SK-N-SH (cell line): ENCODE results near the gene TARS1. TPM values are rescaled to one million over a fixed set of nuclear protein-coding genes. Genes with fewer than 3 reads are reported as not detected.

Experiments
- CTCF ChIA-PET: fragments of 300-600, 350-600 bp; formaldehyde crosslinking; extraction: SDS; loops from one replicate; lab custom pipeline; 2021; lab: Yijun Ruan, JAX
- POLR2A ChIA-PET: fragments of 350-600 bp; sonication (Branson Sonifier 250); formaldehyde crosslinking; extraction: SDS; loops from one replicate; lab custom pipeline; 2020; ENCODE audit warnings: antibody characterized with exemption, inconsistent platforms; lab: Yijun Ruan, JAX
- DNase-seq: peaks from one replicate; pipeline ENCODE4 v3.0.0; 2012
- H2AFZ ChIP-seq: fragments of 200-600 bp; sonication (generic); 2 replicates; pipeline ENCODE4 v1.8.1; 2016; ENCODE audit warnings: antibody characterized with exemption, mild to moderate bottlenecking, low read depth
- H3F3A ChIP-seq: fragments of 200-600 bp; sonication (generic); replicated peaks from 2 replicates; pipeline ENCODE3; 2016; ENCODE audit warnings: antibody characterized with exemption, mild to moderate bottlenecking; ENCODE audit not compliant: insufficient read depth
- H3K27ac ChIP-seq, 2 experiments: fragments of 200-500 bp in 1 of 2; fragments of 200-600 bp in 1 of 2; sonication (Bioruptor generic) in 1 of 2; sonication (generic), shearing (Covaris generic) in 1 of 2; 2 replicates each; pipeline versions ENCODE4 v1.5.1 to v1.6.1; 2014 to 2016; ENCODE audit warnings: low read depth in 2 of 2, inconsistent platforms in 1 of 2, low read length in 1 of 2, mild to moderate bottlenecking in 1 of 2, mixed read lengths in 1 of 2
- H3K27me3 ChIP-seq: fragments of 200-600 bp; sonication (generic), shearing (Covaris generic); 2 replicates; pipeline ENCODE4 v1.6.1; 2016; ENCODE audit warnings: mixed run types; ENCODE audit not compliant: insufficient read depth
- H3K36me3 ChIP-seq, 2 experiments: fragments of 200-500 bp in 1 of 2; fragments of 200-600 bp in 1 of 2; sonication (Bioruptor generic) in 1 of 2; sonication (generic) in 1 of 2; replicated peaks in 1 of 2; 2 replicates each; pipeline versions ENCODE3 to v1.5.1; 2014 to 2016; ENCODE audit warnings: low read length in 1 of 2, mild to moderate bottlenecking in 1 of 2; ENCODE audit not compliant: insufficient read depth in 2 of 2, control insufficient read depth in 1 of 2
- H3K4me1 ChIP-seq, 2 experiments: fragments of 200-500 bp in 1 of 2; fragments of 200-600 bp in 1 of 2; sonication (Bioruptor generic) in 1 of 2; sonication (generic), shearing (Covaris generic) in 1 of 2; 2 replicates each; pipeline versions ENCODE4 v1.5.1 to v1.6.1; 2014 to 2016; ENCODE audit warnings: low read depth in 1 of 2, low read length in 1 of 2, mixed run types in 1 of 2; ENCODE audit not compliant: insufficient read depth in 2 of 2, control insufficient read depth in 1 of 2
- H3K4me2 ChIP-seq: fragments of 200-600 bp; sonication (generic), shearing (Covaris generic); 2 replicates; pipeline ENCODE4 v1.6.1; 2017; ENCODE audit warnings: mixed run types
- H3K4me3 ChIP-seq, 2 experiments: fragments of 200-500 bp in 1 of 2; fragments of 200-600 bp in 1 of 2; sonication (Bioruptor generic) in 1 of 2; sonication (generic), shearing (Covaris generic) in 1 of 2; 2 replicates each; pipeline versions ENCODE4 v1.5.1 to v1.8.1; 2014 to 2016; ENCODE audit warnings: low read depth in 2 of 2, inconsistent platforms in 1 of 2, low read length in 1 of 2, mild to moderate bottlenecking in 1 of 2, mixed read lengths in 1 of 2, moderate library complexity in 1 of 2
- H3K79me2 ChIP-seq: fragments of 200-600 bp; sonication (generic); 2 replicates; pipeline ENCODE4 v1.8.1; 2017; ENCODE audit warnings: mild to moderate bottlenecking; ENCODE audit not compliant: insufficient read depth
- H3K9ac ChIP-seq: fragments of 200-600 bp; sonication (generic); 2 replicates; pipeline ENCODE4 v1.6.1; 2017; ENCODE audit warnings: mixed run types
- H3K9me2 ChIP-seq: fragments of 200-600 bp; sonication (generic); 2 replicates; pipeline ENCODE4 v1.6.1; 2017; ENCODE audit warnings: mixed run types
- H3K9me3 ChIP-seq: fragments of 200-600 bp; sonication (generic); 2 replicates; pipeline ENCODE4 v1.6.1; 2017; ENCODE audit warnings: mixed run types, mild to moderate bottlenecking, moderate library complexity
- H4K20me1 ChIP-seq: fragments of 200-600 bp; sonication (generic); 2 replicates; pipeline ENCODE4 v1.6.1; 2017; ENCODE audit warnings: mild to moderate bottlenecking, mixed run types; ENCODE audit not compliant: insufficient read depth
- CTCF ChIP-seq: fragments of 200-600 bp; sonication (generic); IDR thresholded peaks from 2 replicates; pipeline ENCODE4 v1.6.1; 2017; ENCODE audit warnings: antibody characterized with exemption, mild to moderate bottlenecking, moderate library complexity
- EP300 ChIP-seq, 2 experiments: IDR thresholded peaks; 2 replicates each; pipeline versions ENCODE4 v1.4.0 to v1.6.1; 2012; ENCODE audit warnings: borderline replicate concordance in 1 of 2, low read depth in 1 of 2, low read length in 1 of 2
- FOSL2 ChIP-seq: IDR thresholded peaks from 2 replicates; pipeline ENCODE4 v1.4.0; 2012; ENCODE audit warnings: low read depth, mild to moderate bottlenecking, moderate library complexity, borderline replicate concordance
- GATA2 ChIP-seq: sonication (generic); formaldehyde crosslinking; IDR thresholded peaks from 2 replicates; pipeline ENCODE4 v1.5.0; 2020; ENCODE audit warnings: mild to moderate bottlenecking, missing genetic modification reagents
- MEF2A ChIP-seq: IDR thresholded peaks from 2 replicates; pipeline ENCODE4 v1.4.0; 2012; ENCODE audit warnings: low read depth, borderline replicate concordance
- NFIC ChIP-seq: IDR thresholded peaks from 2 replicates; pipeline ENCODE4 v1.4.0; 2012; ENCODE audit warnings: borderline replicate concordance
- REST ChIP-seq: IDR thresholded peaks from 2 replicates; pipeline ENCODE4 v1.6.1; 2012; ENCODE audit warnings: mild to moderate bottlenecking, low read depth, low read length, moderate library complexity
- RXRA ChIP-seq: IDR thresholded peaks from 2 replicates; pipeline ENCODE4 v1.4.0; 2012; ENCODE audit warnings: low read depth, mild to moderate bottlenecking, borderline replicate concordance
- SMC3 ChIP-seq: IDR thresholded peaks from 2 replicates; pipeline ENCODE4 v1.6.1; 2012; ENCODE audit warnings: low read depth, low read length, improper control_type of control experiment
- TAF1 ChIP-seq: IDR thresholded peaks from 2 replicates; pipeline ENCODE4 v1.6.1; 2012; ENCODE audit warnings: low read depth, mild to moderate bottlenecking, low read length, moderate library complexity, borderline replicate concordance
- TCF12 ChIP-seq: IDR thresholded peaks from 2 replicates; pipeline ENCODE4 v1.4.0; 2012
- USF2 ChIP-seq: fragments of 150-350 bp; IDR thresholded peaks from 2 replicates; pipeline ENCODE4 v1.6.1; 2017; ENCODE audit warnings: antibody characterized with exemption, low read length, low read depth, borderline replicate concordance
- WGBS: methylation state at CpG from one replicate; pipeline ENCODE4 v1.1.6; 2017; ENCODE audit warnings: low lambda C conversion rate; 5-methylcytosine and 5-hydroxymethylcytosine counted together
- polyA plus RNA-seq, 3 experiments: library from polyadenylated mRNA; depleted of rRNA; stranded (reverse); fragments of >200 nt; gene quantifications; 2 replicates each; pipeline ENCODE4 v1.2.3, GENCODE V29; 2012
- TF ChIP-seq, protein P1 (sequence below): IDR thresholded peaks from 2 replicates; pipeline ENCODE4 v1.4.0; 2012; ENCODE audit warnings: low read depth, borderline replicate concordance
- TF ChIP-seq, protein P2 (sequence below): IDR thresholded peaks from 2 replicates; pipeline ENCODE4 v1.4.0; 2012; ENCODE audit warnings: low read depth

TARS1 gene
- polyA plus RNA-seq, 1 of the 3 experiments (the other 2 are of a cell fraction) = 58.4 TPM

DNA sequence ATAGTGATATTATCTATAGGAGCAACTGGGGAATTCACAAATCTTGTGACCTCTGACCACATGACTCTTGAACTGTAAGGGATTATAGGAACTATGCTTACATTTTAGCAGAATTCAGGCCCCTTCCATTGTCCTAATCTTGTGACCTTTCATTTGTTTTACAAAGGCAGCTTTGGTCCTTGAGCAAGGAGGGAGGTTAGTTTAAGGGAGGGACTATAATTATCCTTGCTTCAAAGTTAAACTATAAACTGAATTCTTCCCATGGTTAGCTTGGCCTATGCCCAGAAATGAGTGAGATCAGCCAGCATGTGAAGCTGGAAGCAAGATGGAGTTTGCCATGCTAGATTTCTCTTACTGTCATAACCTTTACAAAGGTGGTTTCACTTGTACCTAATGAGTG lies 51.2 kb downstream of the TARS1 start:
- no peak overlapping the region for H2AFZ ChIP-seq
- ChIA-PET CTCF (no interaction called here), POLR2A (no interaction called here)
- no peaks in the 10 kb centered on the region for H3K9me3 ChIP-seq
- peaks cover 0 to 9% of the 10 kb centered on the region in 2 experiments; a peak in 1 of 4 replicates for H3K4me1 ChIP-seq
- H3K36me3 ChIP-seq = no peaks in the 10 kb centered on the region
- DNase-seq = no peak
- H3K4me3 ChIP-seq = no peak overlapping the region
- H3K27me3 ChIP-seq = no peaks in the 10 kb centered on the region
- no peaks in the 10 kb centered on the region for H4K20me1 ChIP-seq
- no peaks in the 10 kb centered on the region for H3F3A ChIP-seq
- no peak overlapping the region for H3K27ac ChIP-seq
- H3K4me2 ChIP-seq = no peak overlapping the region
- H3K79me2 ChIP-seq = no peaks in the 10 kb centered on the region
- TF ChIP-seq RXRA (no peak), EP300 (IDR thresholded peaks at IDR 0.05; ENCODE audit: borderline replicate concordance in 1 of 2, low read depth in 1 of 2, low read length in 1 of 2) (no peak), NFIC (no peak), GATA2 (CRISPR knock-in tag) (no peak)
- H3K9me2 ChIP-seq = no peaks in the 10 kb centered on the region
- H3K9ac ChIP-seq = no peak overlapping the region

DNA sequence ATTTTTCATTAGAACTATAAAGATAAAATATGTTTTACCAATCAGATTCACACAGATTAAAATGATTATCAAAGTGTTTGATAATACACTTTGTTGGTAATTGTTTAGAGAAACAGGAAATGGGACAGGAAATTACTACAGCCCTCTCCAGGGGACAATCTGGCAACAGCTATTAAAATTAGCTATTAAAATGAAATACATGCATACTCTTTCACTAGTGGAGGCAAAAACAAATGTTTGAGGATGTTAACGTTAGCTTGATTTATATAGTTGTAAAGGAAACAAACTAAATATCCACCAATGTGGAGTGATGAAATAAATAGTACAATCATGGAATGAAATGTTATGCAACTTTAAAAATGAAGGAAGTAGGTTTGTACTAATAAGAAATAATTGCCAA lies 53.7 kb downstream of the TARS1 start:
- no peak for DNase-seq
- Histone ChIP-seq H3K9ac (no peak overlapping the region), H3K4me1 (peaks cover 0 to 9% of the 10 kb centered on the region in 2 experiments; a peak in 1 of 4 replicates), H3F3A (no peaks in the 10 kb centered on the region), H3K27ac (no peak overlapping the region), H4K20me1 (no peaks in the 10 kb centered on the region), H3K9me3 (no peaks in the 10 kb centered on the region), H3K4me2 (no peak overlapping the region), H3K27me3 (no peaks in the 10 kb centered on the region), H2AFZ (no peak overlapping the region), H3K79me2 (no peaks in the 10 kb centered on the region), H3K9me2 (no peaks in the 10 kb centered on the region), H3K36me3 (no peaks in the 10 kb centered on the region), H3K4me3 (no peak overlapping the region)
- CTCF ChIA-PET = no interaction called here
- WGBS = 17% methylated on average over 1 of the region's 1 CpG
- POLR2A ChIA-PET = no interaction called here
- no peak for TF ChIP-seq FOSL2
- TF ChIP-seq, protein P1, sequence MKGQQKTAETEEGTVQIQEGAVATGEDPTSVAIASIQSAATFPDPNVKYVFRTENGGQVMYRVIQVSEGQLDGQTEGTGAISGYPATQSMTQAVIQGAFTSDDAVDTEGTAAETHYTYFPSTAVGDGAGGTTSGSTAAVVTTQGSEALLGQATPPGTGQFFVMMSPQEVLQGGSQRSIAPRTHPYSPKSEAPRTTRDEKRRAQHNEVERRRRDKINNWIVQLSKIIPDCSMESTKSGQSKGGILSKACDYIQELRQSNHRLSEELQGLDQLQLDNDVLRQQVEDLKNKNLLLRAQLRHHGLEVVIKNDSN = no peak

- no peaks in the 10 kb centered on the region for H3K27me3 ChIP-seq
- DNase-seq = no peak
- H3K9me2 ChIP-seq = no peaks in the 10 kb centered on the region
- POLR2A ChIA-PET = no interaction called here
- no peak overlapping the region for H3K4me3 ChIP-seq
- H3K9me3 ChIP-seq = no peaks in the 10 kb centered on the region
- no peaks in the 10 kb centered on the region for H4K20me1 ChIP-seq
- CTCF ChIA-PET = no interaction called here
- H3K36me3 ChIP-seq = no peaks in the 10 kb centered on the region
- H2AFZ ChIP-seq = no peak overlapping the region
- no peak overlapping the region for H3K27ac ChIP-seq
- H3K4me1 ChIP-seq = peaks cover 0 to 3% of the 10 kb centered on the region in 2 experiments; a peak in 2 of 4 replicates
- TF ChIP-seq MEF2A (no peak), SMC3 (no peak), USF2 (no peak), TCF12 (no peak), CTCF (no peak), NFIC (no peak), REST (no peak), TAF1 (no peak)
- TF ChIP-seq, protein P2, sequence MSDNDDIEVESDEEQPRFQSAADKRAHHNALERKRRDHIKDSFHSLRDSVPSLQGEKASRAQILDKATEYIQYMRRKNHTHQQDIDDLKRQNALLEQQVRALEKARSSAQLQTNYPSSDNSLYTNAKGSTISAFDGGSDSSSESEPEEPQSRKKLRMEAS = no peak
- H3F3A ChIP-seq = no peaks in the 10 kb centered on the region
- 74% methylated on average over 4 of the region's 4 CpGs for WGBS
- H3K9ac ChIP-seq = no peak overlapping the region
- H3K79me2 ChIP-seq = no peaks in the 10 kb centered on the region
- H3K4me2 ChIP-seq = no peak overlapping the region
Observed at GRCh38 chr5:33501260-33501659, 60.5 kb downstream of the TARS1 start.
